GM12891 (cell line): ENCODE data around the gene UBE2R2.

Source experiments
- POLR2A ChIP-seq: IDR thresholded peaks from 2 replicates; pipeline ENCODE4 v1.6.1; 2011; ENCODE audit warnings: low read depth, low read length, control low read depth
- POLR2AphosphoS5 ChIP-seq: IDR thresholded peaks from 2 replicates; pipeline ENCODE4 v1.6.1; 2011; ENCODE audit warnings: low read depth, low read length, control low read depth
- POU2F2 ChIP-seq: IDR thresholded peaks from 2 replicates; pipeline ENCODE4 v1.6.1; 2011; ENCODE audit warnings: low read depth, mild to moderate bottlenecking, control low read depth, low read length, moderate library complexity
- TAF1 ChIP-seq: IDR thresholded peaks from 2 replicates; pipeline ENCODE4 v1.6.1; 2011; ENCODE audit warnings: low read depth, low read length, control low read depth

GRCh38 chr9:33885948-33886347, 69.0 kb downstream of the UBE2R2 start:
- no peak for TF ChIP-seq POLR2A
- TF ChIP-seq TAF1: no peak
- no peak for TF ChIP-seq POLR2AphosphoS5
- no peak for TF ChIP-seq POU2F2
